Testis (tissue), 3 donors: ENCODE data around the gene DRC3. TPM values are rescaled to one million over a fixed set of nuclear protein-coding genes. Genes with fewer than 3 reads are reported as not detected.
A peak's percentile ranks its signal among the peaks of the same experiment; 100 is the strongest.

ENCODE experiments used
- DNase-seq: peaks from one replicate; pipeline ENCODE4 v3.0.0-alpha.2; 2019
- H3K27ac ChIP-seq, 2 donors: fragments of 200-600 bp; sonication (generic); one replicate each; pipeline ENCODE4 v1.5.1; 2019
- H3K27me3 ChIP-seq: fragments of 200-600 bp; sonication (generic); one replicate; pipeline ENCODE4 v1.5.1; 2019
- H3K36me3 ChIP-seq: fragments of 200-600 bp; sonication (generic); one replicate; pipeline ENCODE4 v1.5.1; 2017; ENCODE audit warnings: low read depth; ENCODE audit errors: missing control alignments
- H3K4me1 ChIP-seq: fragments of 200-600 bp; sonication (generic); one replicate; pipeline ENCODE4 v1.5.1; 2019
- H3K4me3 ChIP-seq, 2 donors: fragments of 200-600 bp; sonication (generic); one replicate each; pipeline ENCODE4 v1.5.1; 2017 to 2019
- H3K9me3 ChIP-seq: fragments of 200-600 bp; sonication (generic); one replicate; pipeline ENCODE4 v1.5.1; 2017
- POLR2A ChIP-seq: fragments of 450-650 bp; IDR thresholded peaks from one replicate; pipeline ENCODE4 v1.6.1; 2017; ENCODE audit warnings: antibody characterized with exemption, mild to moderate bottlenecking, moderate library complexity
- WGBS, 2 donors: methylation state at CpG; one replicate each; pipeline ENCODE4 v1.1.5; 2018; 5-methylcytosine and 5-hydroxymethylcytosine counted together
- intact Hi-C: fragments of 100-400 bp; cut with DNase I; formaldehyde crosslinking; loops from one replicate; pipeline ENCODE4 v1.15.1; 2023; ENCODE audit warnings: low total_unique reads
- polyA plus RNA-seq: library from polyadenylated mRNA; stranded (reverse); fragments of 350-450 nt; fragmentation: Illumina TruSeq; extraction: RNeasy Lipid Tissue Mini Kit (QIAGEN cat#74804); gene quantifications from one replicate; pipeline ENCODE4 v1.2.3, GENCODE V29; 2014; ENCODE audit warnings: low read depth, low replicate concordance; ENCODE audit not compliant: insufficient read depth
- total RNA-seq, 2 donors: library from RNA; depleted of rRNA; stranded (reverse); fragments of >200 nt; gene quantifications; one replicate each; pipeline ENCODE4 v1.2.3, GENCODE V29; 2016
- TF ChIP-seq, protein P1 (sequence below), 3 experiments: fragments of 450-650 bp in 2 of 3; fragments of 200-600 bp in 1 of 3; sonication (generic) in 1 of 3; IDR thresholded peaks; one replicate each; pipeline ENCODE4 v1.5.1; 2016 to 2019; ENCODE audit warnings: antibody characterized with exemption in 3 of 3, mild to moderate bottlenecking in 2 of 3, moderate library complexity in 1 of 3

DRC3 gene
- total and polyA plus RNA-seq, 3 donors from 2014 or later, result 21.6 to 57.4 (median 22.1) TPM

DNA sequence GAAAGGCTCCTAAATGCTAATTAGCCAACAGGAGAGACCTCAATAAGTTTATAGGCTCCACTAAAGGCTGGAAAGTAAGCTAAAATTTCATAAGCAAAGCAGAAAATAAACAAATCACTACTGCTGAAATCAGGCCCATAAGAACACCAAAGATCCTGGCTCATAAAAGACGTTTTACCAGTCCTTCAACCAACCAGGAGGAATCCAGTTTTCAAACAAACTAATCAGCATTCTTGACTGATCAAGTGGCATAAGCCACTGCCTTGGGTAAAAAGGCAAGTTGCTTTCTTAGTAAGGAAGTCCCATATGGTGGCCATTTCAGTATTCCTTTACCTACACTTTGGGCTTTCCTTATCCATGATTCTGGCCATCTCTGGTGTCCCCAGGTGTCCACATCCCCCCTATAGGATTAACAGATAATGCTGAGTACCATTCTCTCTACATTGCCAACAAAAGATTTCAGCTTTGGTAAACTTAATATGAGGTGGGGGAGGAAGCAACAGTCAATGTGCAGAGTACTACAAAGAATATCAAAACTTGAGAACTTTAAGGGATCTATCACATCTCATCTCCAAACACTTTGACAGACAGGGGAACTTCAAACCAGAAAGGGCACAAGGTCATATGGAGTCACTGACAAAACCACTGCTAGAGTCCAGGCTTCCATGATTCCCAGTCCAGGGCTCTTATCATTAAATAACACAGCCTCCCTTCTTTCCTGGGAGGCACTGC lies 1.8 kb upstream of the DRC3 start:
- WGBS, 2 donors, result 21 to 50% methylated on average over 1 of the region's 1 CpG
- intact Hi-C loops, result no loop called here
- no peak for TF ChIP-seq POLR2A
- TF ChIP-seq, protein P1, sequence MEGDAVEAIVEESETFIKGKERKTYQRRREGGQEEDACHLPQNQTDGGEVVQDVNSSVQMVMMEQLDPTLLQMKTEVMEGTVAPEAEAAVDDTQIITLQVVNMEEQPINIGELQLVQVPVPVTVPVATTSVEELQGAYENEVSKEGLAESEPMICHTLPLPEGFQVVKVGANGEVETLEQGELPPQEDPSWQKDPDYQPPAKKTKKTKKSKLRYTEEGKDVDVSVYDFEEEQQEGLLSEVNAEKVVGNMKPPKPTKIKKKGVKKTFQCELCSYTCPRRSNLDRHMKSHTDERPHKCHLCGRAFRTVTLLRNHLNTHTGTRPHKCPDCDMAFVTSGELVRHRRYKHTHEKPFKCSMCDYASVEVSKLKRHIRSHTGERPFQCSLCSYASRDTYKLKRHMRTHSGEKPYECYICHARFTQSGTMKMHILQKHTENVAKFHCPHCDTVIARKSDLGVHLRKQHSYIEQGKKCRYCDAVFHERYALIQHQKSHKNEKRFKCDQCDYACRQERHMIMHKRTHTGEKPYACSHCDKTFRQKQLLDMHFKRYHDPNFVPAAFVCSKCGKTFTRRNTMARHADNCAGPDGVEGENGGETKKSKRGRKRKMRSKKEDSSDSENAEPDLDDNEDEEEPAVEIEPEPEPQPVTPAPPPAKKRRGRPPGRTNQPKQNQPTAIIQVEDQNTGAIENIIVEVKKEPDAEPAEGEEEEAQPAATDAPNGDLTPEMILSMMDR (IDR thresholded peaks at IDR 0.05), result no peak

DNA sequence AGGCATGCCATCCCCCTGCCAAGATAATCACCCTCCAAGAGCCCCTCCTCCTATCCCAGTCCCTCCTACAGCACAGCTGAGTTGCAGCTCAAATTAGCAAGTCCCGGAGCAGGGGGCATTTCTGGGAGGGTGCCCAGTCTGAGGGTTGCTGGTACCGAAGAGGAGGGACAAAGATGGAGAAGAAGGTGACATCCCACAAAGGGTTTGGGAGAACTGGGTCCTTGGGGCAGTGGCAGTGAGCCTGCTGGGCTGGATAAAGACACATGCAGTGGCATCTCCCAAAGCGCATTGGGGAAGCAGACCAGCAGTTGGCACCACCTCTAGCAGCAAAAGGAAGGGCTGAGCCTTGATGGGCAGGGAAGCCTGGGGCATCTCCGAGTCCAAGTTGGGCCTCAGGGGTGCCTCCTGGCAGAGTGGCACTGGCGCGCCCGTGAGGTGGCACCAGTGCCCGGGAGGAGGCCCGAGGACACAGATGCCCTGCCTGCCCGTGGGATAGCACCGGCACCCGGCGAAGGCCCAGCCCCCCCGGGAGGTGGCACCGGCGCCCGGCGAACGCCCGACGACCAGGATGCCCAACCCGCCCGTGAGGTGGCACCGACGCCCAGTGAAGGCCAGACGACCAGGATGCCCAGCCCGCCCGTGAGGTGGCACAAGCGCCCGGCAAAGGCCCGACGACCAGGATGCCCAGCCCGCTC lies 1.1 kb upstream of the DRC3 start:
- no peaks in the 10 kb centered on the region for H3K36me3 ChIP-seq
- H3K4me1 ChIP-seq, result peaks cover 17% of the 10 kb centered on the region
- no peak for TF ChIP-seq POLR2A
- TF ChIP-seq, protein P1 (IDR thresholded peaks at IDR 0.05), result no peak
- peak overlapping the region; percentile 78 to 82 for H3K27ac ChIP-seq
- 0 to 4% methylated on average over 9 to 20 of the region's 33 CpGs for WGBS, 2 donors
- H3K27me3 ChIP-seq, result no peaks in the 10 kb centered on the region
- intact Hi-C loops, result no loop called here
- H3K9me3 ChIP-seq, result no peaks in the 10 kb centered on the region
- peak overlapping the region; percentile 84 to 93 for H3K4me3 ChIP-seq
- peak; percentile 60 for DNase-seq

More for the DNA sequence above, 1.8 kb upstream of the DRC3 start:
- DNase-seq, result no peak
- H3K9me3 ChIP-seq, result no peaks in the 10 kb centered on the region
- no peaks in the 10 kb centered on the region for H3K36me3 ChIP-seq
- H3K4me1 ChIP-seq, result peaks cover 21% of the 10 kb centered on the region
- peak overlapping the region in 1 of 2 donors; percentile 35 for H3K27ac ChIP-seq
- H3K4me3 ChIP-seq, result peak overlapping the region in 1 of 2 donors; percentile 93
- no peaks in the 10 kb centered on the region for H3K27me3 ChIP-seq

DNA sequence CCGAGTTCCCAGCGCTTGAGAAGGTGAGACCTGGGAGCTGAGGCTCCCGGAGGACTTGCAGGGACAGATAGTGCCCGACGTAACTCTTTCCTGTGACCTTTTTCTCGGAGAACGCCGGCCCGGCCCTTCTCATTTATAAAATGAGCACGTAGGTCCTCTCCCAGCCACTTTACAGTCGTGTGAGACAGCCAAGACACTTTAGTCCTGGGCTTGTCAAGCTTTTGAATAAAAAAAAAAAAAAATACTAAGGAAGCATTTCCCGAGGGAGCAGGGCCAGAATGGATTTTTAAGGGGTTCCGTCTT lies 241 bp downstream of the DRC3 start:
- peak overlapping the region in 1 of 2 donors; percentile 52 for H3K27ac ChIP-seq
- no peak for DNase-seq
- peaks cover 11% of the 10 kb centered on the region for H3K4me1 ChIP-seq
- no peaks in the 10 kb centered on the region for H3K36me3 ChIP-seq
- H3K27me3 ChIP-seq, result no peaks in the 10 kb centered on the region
- TF ChIP-seq POLR2A, result no peak
- TF ChIP-seq, protein P1 (IDR thresholded peaks at IDR 0.05), result no peak
- H3K4me3 ChIP-seq, result peak overlapping the region; percentile 49 to 93
- no peaks in the 10 kb centered on the region for H3K9me3 ChIP-seq
- 4 to 5% methylated on average over 3 to 13 of the region's 13 CpGs for WGBS, 2 donors
- intact Hi-C loops, result no loop called here

DNA sequence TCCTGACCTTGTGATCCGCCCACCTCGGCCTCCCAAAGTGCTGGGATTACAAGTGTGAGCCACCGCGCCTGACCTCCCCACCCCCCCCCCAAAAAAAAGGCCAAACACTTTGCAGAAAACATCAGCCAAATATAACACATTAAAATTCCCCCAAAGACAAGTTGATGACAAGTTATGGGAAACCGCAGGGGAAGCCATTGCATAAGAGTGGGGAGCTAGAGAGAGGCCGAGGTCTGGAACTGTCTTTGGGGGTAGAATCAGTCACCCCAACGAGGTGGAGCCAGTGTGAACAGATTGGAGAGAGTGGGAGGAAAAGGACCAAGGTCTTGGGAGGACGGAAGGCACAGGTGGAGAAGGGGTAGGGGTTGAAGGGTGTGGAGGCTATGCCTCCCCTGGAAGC lies 2.8 kb downstream of the DRC3 start:
- H3K36me3 ChIP-seq, result no peaks in the 10 kb centered on the region
- intact Hi-C loops, result no loop called here
- H3K9me3 ChIP-seq, result no peaks in the 10 kb centered on the region
- no peak for DNase-seq
- no peak overlapping the region for H3K4me3 ChIP-seq
- TF ChIP-seq POLR2A, result no peak
- TF ChIP-seq, protein P1 (IDR thresholded peaks at IDR 0.05), result no peak
- H3K4me1 ChIP-seq, result peaks cover 7% of the 10 kb centered on the region
- H3K27me3 ChIP-seq, result no peaks in the 10 kb centered on the region
- no peak overlapping the region for H3K27ac ChIP-seq
- 79 to 83% methylated on average over 8 of the region's 8 CpGs for WGBS, 2 donors
